GM18858 (cell line): Measurements from ENCODE around the gene TGM2.

Experiments
- ATAC-seq: cut with Tn5 transposase; IDR thresholded peaks from one replicate; pipeline ENCODE4 v1.9.1; 2021; ENCODE audit not compliant: unreplicated experiment

TGM2 gene

DNA sequence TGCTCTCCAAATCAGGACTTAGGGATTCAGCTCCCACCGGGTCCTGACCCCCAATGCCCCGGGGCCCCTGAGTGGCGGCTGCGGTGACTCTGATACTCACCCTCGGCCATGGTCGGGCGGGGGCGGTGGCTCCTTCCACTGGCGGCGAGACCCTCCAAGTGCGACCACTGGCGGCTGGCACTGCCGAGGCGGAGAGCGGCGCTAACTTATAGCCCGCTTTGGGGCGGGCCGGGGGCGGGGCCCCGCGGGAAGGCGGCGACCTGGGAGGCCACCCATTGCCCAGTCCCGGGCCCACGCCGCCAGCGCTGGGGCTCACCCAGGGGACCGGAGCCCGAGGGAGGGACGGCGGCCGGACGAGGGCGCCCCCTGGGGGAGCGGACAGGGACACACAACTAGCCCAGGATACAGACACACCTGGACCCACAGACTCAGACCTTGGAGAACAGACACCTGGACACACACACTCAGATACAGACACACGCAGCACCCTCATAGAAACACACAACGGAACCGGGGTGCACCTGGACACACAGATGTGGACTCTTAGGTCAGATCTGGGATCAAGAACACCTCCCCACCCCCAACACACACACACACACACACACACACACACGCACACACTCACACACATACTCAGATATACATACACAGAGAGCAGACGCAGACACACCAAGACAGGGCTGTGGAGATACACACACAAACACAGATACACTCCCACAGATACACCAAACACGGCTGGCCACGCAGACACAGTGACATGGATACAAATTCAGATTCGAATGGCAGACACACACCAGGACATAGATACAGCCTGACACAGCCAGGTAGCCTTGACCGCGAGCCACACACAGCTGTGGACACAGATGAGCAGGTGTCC, at the start of gene TGM2:
Gene TGM2 (minus strand): TSS at position 182 of the 877 bp plus-strand sequence. CDS start 72 bp downstream, at position 110.
- ATAC-seq: peak; percentile 46

DNA sequence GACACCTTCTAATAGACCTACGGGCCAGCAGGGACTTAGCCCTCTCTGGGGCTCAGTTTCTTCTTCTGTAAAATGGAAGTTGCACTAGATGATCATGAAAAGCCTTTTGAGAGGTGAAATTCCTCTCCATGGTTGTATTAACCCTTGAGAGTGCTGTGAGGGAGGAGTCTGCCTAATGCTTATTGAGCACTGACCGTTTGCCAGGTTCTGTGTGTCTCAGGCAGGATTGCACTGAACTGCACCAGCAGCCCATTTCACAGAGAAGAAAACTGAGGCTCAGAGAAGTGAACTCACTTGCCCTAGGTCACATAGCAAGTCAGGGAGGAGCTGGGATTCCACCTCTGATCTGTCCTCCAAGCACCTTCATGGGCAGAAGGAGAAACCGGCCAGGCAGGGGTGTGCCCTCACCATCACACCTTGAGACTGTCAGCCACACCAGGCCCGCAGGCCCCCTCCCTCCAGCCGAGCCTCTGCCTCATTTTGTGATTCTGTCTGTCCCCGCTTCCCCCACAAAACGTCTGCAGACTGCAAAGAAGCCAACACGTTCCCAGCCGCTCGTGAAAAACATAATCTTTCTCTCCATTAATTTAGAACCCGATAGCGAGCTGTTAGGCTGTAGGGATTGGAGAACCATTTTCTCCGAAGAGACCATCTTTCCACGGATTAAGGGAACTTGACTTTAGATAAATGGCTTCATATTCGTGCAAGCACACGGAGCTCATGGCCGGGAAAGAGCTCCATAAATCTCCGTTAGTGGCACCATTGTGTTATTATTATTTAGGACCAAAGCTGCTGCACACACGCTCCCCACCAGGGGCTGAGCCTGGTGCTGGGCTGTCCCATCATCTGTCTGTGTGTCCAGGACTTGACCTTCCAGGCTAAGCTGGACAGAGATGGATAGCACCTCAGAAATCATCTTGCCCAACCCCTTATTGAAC, 49.5 kb upstream of the TGM2 start:
- no peak for ATAC-seq

DNA sequence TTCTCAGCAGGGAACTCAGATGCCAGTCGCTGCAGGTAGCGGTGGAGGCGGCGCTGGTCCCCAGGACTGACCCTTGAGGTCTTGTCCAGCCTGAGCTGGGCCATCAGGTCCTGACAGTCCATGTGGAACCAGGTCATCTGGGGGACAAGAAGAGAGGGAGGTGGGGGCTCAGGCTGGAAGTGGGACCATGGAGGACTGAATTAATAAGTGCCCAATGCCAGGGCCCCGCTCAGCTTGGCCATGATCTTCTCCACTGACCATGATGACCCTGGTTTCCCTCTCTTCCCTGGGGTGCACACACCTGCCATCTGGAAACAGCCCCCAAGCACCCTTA, 48.5 kb upstream of the TGM2 start:
- ATAC-seq: no peak

DNA sequence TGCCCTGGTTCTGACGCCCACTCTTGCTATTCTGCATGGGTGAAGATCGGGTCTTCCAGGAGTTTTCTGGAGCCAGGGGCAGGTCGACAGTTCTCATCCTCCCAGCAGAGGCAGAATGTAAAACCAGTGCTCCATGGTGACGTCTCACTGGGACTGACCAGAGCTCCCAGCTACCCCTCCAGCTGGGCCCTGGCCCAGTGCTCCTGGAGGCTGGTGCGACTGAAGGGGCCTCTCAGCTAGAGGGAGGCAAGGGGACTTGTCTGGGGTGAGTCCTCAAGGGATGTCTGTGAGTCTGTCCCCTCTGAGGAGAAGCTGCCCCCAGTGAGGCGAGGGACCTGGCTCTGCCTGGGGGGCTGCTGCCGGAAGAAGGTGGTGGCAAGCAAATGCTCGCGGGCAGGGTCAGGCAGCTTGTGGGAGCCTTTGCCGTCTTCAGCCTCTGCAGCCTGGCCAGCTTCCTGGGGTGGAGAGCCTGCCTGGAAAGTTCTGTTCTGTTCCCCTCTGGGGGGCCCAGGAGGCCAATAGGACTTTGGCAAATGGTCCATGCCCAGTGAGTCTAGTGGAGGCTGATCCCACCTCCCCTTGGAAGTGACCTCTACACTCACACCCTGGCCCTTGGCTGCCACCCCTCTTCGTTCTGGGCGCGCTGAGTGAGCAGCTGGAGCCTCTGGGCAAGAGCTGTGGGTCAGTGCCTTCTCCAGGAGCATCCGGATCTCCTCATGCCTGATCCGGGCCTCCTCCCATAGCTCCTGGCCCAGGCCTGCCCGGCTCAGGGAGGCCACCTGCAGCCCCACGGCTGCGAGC, 47.9 kb upstream of the TGM2 start:
- no peak for ATAC-seq

DNA sequence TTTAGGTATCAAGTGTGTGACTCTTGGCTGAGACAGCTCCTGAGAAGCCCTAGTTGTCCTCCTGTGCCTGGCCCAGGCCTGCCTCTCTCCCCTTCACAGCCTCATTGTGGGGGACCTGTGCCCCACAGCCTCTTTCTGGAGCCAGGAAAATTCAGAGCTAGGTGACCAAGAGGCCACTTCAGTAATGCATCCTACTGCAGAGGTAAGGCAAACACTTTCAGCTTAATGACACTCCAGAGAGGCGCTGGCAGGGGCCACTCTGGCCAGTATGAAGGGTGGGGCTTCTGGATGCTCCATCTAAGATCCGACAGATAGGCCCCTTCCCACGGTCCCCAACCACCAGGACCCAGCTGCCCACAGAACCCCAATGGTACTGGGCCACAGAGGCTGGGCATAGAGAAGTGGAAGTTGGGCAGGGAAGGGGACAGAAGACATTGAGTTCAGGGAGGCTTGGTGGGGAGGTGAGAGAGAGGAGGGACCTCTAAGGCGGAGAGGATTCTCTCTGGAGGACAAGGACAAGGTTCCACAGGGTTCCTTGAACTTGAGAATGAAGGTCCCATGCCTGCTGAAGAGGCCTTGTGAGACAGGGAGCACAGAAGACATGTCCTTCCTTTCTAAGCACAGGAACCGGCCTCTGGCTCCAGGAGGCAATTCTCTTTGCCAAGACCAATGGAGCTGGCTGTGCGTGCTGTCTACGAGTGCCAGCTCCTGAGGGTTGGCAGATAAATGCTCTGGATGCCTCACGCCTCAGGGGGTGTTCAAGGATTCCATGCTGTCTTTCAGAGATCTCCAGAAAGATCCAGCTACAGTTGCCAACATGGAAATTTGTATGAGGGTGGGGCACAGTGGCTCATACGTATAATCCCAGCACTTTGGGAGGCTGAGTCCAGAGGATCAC, 46.4 kb upstream of the TGM2 start:
- ATAC-seq: no peak

DNA sequence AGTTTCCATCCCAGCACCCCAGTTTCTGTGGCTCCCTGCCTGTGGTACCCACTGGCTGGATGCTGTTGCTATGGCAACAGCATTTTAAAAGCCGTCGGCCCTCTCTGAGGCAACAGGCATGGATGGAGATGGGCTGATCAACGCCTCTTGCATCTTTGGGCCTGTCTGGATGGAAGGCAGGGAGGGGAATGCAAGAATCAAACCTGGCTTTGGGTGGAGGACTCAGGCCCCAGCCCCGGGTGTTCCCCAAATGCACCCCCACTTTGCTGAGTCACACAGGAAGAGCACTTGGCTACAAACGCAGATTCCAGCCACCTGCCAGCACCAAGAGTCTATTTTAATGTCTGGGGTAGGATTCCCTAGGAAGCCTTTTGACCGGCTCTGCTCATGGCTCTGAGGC, 45.7 kb upstream of the TGM2 start:
- no peak for ATAC-seq

DNA sequence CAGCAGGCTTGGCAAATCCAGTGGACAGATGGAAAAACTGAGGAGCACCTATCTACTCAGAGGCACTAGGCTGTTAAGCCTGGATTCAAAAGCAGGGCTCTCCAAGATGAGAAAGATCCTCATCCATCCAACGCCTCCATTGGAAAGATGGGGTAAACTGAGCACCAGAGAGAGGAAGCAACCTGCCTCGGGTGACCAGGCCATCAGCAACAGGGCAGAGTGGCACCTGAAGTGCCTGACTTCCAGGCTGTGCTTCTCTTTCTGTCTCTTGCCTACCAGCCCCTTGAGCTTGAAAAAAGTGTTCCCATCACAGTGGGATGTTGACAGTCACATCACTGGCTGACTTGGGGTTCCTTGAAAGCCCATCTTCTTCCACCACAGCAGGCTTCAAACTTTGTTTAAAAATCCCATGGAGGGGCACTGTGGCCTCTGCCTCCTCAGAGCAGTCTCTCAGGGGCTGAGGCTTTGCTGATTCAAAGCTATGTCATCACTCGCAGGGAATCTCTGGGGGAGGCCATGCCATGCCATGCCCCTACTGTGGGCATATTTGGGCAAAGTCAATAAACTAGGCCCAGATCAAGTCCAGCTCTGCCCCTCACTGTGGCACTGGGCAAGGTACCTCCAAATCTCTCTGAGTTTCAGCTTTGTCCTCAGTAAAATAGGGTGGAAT, 44.8 kb upstream of the TGM2 start:
- ATAC-seq: no peak

DNA sequence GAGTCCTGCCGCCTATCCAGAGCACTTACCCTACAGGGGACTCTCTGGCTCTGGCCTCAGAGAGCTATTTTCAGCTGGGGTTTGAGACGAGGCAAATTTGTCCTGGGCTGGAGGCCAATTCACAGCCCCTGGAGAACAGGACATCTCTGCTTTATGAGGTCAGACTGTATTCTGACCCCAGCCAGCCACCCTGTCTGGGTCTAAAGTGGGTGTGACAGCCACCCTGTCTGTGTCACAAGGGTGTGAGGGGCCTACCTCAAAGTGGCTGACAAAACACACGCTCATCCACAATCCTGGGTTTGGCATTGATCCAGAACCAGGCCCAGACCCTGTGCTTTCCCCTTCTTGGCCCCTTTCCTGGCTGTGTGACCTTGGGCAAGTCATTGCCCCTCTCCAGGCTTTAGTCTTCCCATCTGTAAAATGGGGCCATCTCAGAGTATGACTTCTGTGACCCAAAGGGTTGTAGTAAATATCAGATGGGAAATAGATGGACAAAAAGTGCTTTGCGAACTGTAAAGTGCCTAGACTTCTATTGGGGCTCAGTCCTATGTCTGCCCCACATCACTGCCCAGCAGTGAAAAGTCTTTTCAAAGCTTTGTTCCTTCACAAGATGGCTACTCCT, 44.1 kb upstream of the TGM2 start:
- ATAC-seq: no peak

DNA sequence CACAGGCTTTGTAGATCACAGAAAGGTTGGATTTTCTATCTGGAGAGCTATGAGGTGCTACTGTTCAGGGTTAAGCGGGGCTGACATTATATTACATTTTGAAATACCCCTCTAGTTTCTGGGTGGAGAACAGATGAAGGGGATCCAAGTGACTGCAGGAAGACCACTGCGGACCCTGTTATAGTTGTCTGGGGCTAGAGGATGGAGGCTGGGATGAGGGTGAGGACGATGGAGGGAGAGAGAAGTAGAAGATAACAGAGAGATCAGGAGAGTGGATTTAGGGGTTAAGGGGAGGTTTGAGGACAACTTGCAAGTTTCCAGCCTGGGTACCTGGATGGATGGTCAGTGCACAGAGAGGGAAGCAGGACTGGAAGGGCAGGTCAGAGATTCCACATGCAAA, 43.5 kb upstream of the TGM2 start:
- no peak for ATAC-seq

DNA sequence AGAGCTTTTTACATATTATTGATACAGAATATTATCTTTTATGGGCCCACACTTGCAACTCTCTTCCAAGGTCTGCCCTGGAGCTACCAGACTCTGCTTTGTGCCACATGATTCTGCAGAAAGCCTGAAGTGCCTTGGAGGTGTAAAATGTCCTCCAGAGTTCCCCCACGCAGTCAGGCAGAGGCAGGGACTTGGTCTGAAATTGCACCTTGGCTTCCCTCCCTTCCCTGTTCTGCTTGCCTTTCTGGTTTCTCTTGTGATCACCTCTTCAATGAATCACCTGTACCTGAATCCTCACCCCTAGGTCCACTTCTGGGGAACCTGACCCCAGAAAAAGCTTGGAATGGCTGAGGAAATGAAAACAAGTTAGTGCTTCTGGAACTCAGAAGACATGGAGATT, 43.0 kb upstream of the TGM2 start:
- no peak for ATAC-seq

DNA sequence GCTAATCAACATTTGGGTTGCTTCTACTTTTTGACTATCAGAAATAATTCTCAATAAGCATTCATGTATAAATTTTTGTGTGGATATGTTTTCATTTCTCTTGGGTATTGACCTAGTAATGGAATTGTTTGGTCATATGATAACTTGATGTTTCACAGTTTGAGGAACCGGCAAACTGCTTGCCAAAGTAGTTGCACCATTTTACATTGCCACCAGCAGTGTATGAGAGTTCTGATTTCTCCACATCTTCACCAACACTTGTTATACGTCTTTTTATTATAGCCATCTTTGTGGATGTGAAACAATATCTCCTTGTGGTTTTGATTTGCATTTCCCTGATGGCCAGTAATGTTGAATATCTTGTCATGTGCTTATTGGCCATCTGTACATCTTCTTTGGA, 42.6 kb upstream of the TGM2 start:
- ATAC-seq: no peak

DNA sequence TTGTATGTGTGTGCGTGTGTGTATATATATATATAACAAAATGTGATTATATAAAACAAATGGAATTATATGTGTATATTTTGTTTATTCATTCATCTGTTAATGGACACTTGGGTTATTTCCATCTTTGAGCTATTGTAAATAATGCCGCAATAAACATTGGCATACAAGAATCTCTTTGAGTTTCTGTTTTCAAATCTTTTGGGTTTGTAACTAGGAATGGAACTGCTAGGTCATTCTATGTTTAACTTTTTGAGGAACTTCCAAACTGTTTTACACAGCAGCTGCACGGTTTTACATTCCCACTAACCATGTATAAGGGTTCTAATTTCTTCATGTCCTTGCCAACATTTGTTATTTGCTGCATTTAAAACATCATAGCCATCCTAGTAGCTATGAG, 39.9 kb upstream of the TGM2 start:
- ATAC-seq: no peak

DNA sequence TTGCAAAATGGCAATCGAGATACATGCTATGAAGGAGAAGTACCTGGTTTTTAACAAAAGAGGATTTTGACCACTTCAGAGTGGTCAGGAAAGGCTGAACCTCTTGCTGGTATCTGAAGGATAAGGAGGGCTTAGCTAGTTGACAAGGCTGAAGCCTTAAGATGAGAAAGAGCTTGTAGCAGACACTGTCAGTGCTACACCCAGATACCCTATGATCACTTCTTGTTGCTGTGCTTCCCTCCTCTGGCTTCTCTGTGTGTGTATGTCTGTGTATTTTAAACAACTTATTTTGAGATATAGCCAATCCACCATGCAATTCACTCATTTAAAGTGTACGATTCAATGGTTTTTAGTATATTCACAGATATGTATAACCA, 38.9 kb upstream of the TGM2 start:
- ATAC-seq: no peak

DNA sequence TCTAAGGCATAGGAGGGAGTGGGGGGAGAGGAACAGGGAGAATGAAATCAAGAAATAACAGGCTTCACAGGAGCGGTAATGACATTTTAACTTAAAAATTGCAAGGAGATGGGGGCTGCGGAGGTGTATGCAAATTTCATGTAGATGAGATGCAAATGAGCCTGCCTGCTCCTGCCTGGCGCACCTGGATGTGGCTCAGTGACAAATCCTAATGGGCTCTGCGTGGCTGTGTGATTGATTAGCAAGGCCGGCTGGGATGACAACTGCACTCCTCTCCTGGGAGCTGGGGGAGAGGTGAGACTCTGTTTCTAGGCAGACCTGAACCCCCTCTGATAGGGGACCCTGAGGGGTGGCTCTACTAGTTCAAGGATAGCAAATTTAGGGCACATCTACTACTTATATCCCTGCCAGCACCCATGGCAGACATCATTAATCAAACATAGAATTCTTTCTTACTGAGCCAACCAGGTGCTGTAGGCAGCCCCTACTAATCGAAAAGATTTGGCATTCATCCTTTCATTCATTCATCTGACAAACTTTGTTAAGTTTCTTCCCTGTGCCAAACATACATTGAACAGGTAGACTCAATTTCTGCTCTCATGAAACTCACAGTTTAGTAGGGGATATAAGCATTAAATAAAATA, 38.4 kb upstream of the TGM2 start:
- ATAC-seq: no peak

DNA sequence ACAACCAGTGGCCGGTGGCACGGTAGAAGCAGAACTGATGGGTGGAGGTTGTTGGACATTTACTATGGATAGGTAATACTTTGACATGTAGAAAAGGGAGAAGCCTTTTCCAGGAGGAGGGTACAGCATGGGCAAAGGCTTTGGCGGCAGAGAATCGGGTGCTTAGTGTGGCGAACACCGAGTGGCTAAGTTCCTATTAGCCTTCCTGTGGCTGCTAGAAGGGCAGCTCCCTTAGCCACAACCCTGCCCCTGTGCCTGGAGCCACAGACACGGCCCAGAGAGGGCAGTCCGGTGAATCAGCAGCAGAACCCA, 37.9 kb upstream of the TGM2 start:
- ATAC-seq: no peak

DNA sequence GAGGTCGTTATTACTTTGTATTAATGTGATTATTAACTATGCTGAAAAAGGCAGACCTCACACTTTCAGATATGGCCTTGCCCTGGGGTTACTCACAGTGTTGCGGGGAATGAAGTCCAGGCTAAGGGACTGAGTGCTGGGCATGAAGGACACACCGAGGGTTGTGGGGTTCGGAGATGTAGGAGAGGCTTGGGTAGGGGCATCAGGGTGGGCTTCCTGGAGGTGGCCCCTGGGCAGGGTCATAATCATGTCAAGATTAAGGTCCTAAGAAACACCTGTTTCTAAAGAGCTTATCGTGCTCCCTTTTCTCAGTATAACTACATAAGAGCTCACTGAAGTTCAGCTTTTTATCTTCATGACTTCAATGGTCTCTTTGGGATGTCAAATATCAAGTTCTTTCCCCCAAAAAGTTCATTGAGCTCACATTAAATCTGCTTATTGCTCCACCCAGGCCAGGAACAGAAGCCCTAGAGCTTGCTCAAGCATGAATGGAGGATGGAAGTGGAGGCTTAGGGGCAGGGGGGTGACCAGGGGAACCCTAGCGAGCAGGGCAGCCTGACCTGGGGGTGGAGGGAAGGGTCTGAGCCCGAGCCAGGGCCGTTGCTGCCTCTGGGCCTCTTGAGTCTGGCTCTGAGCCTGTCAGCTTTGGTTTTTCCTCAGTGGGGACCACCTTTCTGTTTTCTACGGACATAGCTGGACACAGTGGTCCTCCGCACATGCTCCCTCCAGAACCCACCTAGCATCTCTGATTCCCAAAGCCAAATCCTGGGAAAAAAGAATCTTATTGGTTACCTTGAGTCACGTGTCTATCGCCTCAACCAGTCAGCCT, 37.3 kb upstream of the TGM2 start:
- no peak for ATAC-seq

DNA sequence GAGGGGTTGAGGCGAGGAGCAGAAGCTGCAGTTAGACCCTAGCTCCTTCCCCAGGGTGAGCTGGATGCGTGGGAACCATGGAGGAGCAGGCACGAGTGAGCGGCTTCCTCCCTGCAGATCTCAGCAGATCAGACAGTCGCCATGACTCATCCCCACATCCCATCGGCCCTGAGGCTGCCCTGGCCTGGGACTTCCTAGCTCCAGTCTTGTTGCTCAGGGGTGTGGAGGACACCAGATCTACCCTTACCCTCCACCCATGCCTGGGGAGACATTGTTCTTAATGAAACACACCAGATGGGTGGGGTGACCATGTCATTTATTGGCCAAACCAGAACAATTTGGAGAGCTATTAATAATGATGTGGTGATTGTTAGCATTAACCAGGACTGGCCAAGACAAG, 36.3 kb upstream of the TGM2 start:
- no peak for ATAC-seq

DNA sequence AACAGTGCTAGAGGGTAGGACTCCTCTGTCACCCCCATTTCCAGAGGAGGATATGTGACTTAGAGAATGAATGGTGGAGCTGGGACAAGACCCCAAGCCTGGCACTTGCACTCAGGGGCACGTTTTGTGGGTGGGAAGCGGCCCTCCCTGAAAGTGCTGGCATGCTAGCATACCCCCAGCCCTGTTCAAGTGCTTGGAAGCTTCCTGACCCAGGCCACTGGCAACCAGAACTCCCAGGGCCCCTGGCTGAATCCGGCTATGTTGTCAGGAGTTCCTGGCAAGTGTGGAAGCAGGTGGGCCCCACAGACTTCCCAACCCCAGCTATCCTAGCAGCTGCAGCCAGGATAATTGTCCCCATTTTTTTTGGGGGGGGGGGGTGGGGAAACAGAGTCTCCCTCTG, 35.6 kb upstream of the TGM2 start:
- no peak for ATAC-seq
